LNCaP clone FGC (cell line): ENCODE data around the gene PPP1R9B.

Experiments
- DNase-seq: peaks from one replicate; pipeline ENCODE4 v3.0.0-alpha.2; 2011; ENCODE audit warnings: low read depth
- H3K4me3 ChIP-seq: 2 replicates; pipeline ENCODE4 v1.5.1; 2011; ENCODE audit warnings: mild to moderate bottlenecking, low read depth, low read length, control low read depth
- TF ChIP-seq, protein P1 (sequence below): IDR thresholded peaks from 2 replicates; pipeline ENCODE4 v1.5.1; 2012; ENCODE audit warnings: mild to moderate bottlenecking; ENCODE audit not compliant: control insufficient read depth, insufficient read depth; ENCODE audit errors: extremely low read depth

Gene PPP1R9B

GRCh38 chr17:50182783-50183420 lies 32.4 kb upstream of the PPP1R9B start:
- no peak for DNase-seq
- H3K4me3 ChIP-seq, result no peak overlapping the region
- TF ChIP-seq, protein P1, sequence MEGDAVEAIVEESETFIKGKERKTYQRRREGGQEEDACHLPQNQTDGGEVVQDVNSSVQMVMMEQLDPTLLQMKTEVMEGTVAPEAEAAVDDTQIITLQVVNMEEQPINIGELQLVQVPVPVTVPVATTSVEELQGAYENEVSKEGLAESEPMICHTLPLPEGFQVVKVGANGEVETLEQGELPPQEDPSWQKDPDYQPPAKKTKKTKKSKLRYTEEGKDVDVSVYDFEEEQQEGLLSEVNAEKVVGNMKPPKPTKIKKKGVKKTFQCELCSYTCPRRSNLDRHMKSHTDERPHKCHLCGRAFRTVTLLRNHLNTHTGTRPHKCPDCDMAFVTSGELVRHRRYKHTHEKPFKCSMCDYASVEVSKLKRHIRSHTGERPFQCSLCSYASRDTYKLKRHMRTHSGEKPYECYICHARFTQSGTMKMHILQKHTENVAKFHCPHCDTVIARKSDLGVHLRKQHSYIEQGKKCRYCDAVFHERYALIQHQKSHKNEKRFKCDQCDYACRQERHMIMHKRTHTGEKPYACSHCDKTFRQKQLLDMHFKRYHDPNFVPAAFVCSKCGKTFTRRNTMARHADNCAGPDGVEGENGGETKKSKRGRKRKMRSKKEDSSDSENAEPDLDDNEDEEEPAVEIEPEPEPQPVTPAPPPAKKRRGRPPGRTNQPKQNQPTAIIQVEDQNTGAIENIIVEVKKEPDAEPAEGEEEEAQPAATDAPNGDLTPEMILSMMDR, result no peak

DNA sequence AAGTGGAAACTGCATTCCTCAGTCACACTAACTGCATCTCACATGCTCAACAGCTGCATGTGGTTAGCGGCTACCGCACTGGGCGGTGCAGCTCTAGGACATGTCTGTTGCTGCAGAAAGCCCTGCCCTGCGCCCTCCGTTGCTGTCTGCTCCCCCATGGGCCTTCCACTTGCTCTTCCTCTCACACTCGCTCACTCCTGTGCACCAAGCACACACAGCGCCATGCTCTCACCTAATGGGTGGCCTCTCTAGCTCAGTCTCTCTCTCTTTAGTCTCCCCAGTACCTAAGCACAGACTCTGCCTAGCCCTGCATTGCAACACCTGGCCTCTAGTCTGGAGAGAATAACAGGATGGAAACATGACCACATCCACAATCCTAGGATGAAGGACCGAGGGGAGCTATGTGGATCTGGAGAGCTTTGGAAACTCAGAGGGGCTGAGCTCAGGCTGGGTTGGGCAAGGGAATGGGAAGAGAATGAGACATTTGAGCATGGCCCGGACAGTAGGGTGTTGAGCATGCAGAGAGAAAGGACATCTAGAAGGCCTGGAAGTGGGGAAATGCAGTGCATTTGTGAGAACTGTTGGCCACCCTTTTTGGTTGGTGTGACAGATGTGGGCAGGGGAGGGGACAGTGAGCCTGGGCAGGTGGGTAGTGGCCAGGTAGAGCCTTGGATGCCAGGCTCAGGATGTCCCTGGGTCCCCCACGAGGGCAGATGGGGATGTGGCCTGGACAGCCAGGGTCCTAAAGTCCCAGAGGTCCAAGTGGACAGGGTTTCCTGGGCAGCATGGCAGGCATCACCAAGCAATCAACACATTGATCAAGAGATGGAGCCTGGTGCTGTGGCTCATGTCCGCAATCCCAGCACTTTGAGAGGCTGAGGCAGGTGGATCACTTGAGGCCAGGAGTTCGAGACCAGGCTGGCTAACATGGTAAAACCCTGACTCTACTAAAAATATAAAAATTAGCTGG lies 31.4 kb upstream of the PPP1R9B start:
- H3K4me3 ChIP-seq, result no peak overlapping the region
- no peak for DNase-seq
- TF ChIP-seq, protein P1, result no peak

DNA sequence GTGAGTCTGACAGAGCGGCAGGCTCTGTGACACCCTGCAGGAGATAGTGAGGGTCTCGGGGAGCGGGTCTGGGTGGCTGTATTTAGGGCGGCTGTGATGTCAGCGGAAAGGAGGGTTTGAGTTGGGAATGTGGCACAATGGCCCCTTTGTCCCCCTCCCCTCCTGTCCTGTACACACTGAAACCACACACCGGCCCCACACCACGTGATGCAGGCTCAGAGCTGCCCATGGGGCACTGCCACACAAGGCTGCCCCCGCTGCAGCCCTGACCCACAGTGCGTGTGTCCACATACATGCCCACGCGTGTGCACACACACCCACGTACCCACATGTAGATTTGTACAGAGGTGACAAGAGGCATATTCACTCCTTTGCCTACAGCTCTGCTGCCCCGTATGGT lies 30.7 kb upstream of the PPP1R9B start:
- H3K4me3 ChIP-seq, result no peak overlapping the region
- no peak for DNase-seq
- TF ChIP-seq, protein P1, result no peak

GRCh38 chr17:50180620-50181019 lies 30.1 kb upstream of the PPP1R9B start:
- TF ChIP-seq, protein P1, result no peak
- DNase-seq, result no peak
- H3K4me3 ChIP-seq, result no peak overlapping the region

- H3K4me3 ChIP-seq, result no peak overlapping the region
- DNase-seq, result no peak
- TF ChIP-seq, protein P1, result no peak
These were observed 29.6 kb upstream of the PPP1R9B start for GRCh38 chr17:50180111-50180510.

- DNase-seq, result no peak
- TF ChIP-seq, protein P1, result peak; percentile 24; the same call in 1 of the 2 replicates
- no peak overlapping the region for H3K4me3 ChIP-seq
These were observed 27.7 kb upstream of the PPP1R9B start for GRCh38 chr17:50177983-50178834.
